Panc1 (cell line): Measurements from ENCODE around the gene ZBTB8OS.

Experiments
- CTCF ChIP-seq: fragments of 450-650 bp; IDR thresholded peaks from 2 replicates; pipeline ENCODE4 v1.5.1; 2017; ENCODE audit warnings: mild to moderate bottlenecking
- POLR2AphosphoS5 ChIP-seq: IDR thresholded peaks from 2 replicates; pipeline ENCODE4 v1.6.1; 2012; ENCODE audit warnings: mild to moderate bottlenecking, low read depth, low read length, moderate library complexity
- REST ChIP-seq, 2 experiments: IDR thresholded peaks; 2 replicates each; pipeline ENCODE4 v1.6.1; 2011 to 2012; ENCODE audit warnings: low read depth in 2 of 2, control low read depth in 1 of 2, low read length in 1 of 2, mild to moderate bottlenecking in 1 of 2, moderate library complexity in 1 of 2; ENCODE audit not compliant: insufficient read depth in 1 of 2

GRCh38 chr1:32693455-32694174 is 43.3 kb upstream of the ZBTB8OS start:
- no peak for TF ChIP-seq REST (IDR thresholded peaks at IDR 0.05; ENCODE audit: insufficient read depth in 1 of 2, low read depth in 2 of 2, low read length in 1 of 2)
- no peak for TF ChIP-seq CTCF
- TF ChIP-seq POLR2AphosphoS5 = no peak
